HG02885 (cell line): Measurements from ENCODE around the gene SCRT2.

Experiments
- ATAC-seq: cut with Tn5 transposase; IDR thresholded peaks from one replicate; pipeline ENCODE4 v1.9.1; 2021; ENCODE audit warnings: mild to moderate bottlenecking; ENCODE audit not compliant: unreplicated experiment, poor library complexity

Gene SCRT2

DNA sequence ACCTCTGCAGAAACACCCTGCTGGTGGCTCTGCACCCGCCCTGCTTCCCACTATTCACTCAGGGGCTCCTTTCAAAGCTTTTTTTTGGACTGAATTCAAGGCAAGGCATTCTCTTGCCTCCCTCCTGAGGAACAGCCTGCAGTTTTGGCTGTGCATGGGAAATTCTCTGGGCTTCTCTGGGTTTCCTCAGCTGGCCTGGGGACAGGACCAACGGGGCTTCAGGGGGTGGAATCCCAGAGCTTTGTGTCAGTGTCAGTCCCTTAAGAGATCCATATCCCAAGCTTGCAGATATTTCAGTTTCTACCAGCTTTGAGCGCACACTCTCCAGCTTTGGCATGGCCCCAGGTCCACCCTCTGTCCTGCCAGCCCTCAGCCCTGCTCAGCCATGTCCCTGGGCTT is 2.0 kb downstream of the SCRT2 start:
- no peak for ATAC-seq

DNA sequence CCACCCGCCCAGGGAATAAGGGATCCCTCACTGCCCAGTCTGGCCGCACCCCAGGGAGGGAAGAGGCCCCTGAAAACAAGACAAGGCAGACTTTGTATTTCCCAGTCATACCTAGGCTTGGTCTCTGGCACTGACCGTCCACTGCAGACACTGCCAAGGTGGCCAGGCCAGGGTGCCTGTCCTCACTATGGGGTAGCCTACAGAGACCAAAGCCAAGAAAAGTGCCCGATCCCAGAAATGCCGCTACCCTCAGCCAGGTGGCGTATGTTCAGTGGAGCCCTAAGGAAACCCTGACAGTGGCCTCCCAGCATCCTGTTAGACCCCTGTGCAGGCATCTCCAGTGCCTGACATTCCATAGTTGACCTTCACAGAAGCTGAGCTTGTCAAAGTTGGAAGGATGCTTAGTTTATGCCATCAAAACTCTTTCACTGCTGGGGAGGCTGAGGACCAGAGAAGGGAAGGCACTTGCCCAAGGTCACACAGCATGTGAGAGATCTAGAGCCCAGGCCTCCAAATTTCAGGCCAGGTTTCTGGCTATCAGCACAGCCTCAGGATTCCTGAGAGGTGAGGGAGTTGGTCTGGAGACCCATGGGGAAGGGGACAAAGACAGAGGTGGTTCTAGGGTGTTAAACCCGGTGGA is 2.5 kb downstream of the SCRT2 start:
- no peak for ATAC-seq

DNA sequence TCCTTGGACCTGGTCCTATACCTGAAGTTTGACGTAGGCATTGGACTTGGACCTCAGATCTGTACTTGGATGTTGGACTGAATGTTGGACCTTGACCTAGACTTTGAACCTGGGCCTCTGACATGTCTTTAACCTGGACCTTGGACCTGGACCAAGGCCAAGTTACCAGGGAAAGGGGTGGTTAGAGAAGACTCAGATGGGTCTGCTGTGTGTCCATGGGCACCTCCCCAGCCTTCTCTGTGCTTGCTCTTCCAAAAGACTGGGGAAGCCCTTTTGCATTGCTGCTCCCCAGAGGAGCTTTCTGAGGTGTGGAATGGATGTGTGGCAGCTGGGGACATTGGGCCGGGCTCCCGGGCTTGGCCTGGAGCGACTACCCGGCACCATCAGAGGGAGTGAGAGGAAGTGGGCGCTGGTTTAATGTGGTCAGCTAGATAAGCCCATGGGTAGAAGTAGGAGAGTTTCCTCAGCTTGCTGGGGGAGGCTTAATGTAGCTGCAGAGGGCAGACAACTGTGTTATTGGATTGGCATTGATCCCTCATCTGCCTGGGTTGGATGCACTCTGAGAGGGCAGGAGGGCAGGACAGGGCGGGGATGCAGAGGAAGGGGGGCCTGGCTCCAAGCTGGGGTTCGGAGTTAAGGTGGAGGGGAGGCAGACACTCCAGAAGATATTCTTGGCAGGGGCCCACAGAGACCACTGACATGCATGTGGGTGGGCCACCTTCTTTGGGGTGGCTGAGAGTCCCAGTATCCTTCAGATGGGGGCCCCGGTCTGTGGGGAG is 4.2 kb downstream of the SCRT2 start:
- no peak for ATAC-seq

DNA sequence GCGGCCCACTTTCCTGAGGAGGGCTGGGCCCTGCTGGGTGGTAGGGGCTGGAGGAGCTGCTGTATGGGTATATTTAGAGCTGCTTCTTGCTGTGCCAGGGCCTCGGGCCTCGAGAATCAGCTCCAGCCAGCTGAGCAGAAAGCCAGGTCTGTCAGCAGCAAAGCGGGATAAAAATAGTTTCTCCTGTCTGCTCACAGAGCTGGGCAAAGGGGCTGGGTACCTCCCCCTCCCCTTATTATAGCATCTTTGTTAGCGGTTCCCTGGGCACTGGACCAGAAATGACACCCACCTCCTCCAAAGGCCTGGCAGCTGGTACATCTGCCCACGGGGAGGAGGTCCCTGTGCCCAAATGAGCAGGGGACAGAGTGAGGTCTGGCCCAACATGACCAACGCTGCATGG is 6.0 kb downstream of the SCRT2 start:
- no peak for ATAC-seq

DNA sequence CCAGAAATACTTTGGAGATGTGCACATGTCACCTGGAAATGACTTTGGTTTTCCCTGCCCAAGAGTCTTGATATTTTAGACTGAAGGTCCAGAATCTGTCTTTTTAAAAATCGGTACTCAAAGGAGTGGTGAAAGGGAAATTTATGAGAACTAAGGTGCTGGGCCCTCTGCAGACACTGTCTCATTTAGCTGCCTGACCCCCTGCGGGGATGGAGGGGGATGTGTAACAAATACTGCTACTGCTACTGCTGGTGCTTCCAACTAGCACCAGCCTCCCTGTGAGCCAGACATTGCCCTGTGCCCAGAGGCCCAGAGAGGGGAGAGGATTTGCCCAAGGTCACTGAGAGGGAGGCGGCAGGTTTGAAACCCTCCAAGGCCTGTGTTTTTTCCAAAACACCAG is 7.0 kb downstream of the SCRT2 start:
- ATAC-seq, result no peak

DNA sequence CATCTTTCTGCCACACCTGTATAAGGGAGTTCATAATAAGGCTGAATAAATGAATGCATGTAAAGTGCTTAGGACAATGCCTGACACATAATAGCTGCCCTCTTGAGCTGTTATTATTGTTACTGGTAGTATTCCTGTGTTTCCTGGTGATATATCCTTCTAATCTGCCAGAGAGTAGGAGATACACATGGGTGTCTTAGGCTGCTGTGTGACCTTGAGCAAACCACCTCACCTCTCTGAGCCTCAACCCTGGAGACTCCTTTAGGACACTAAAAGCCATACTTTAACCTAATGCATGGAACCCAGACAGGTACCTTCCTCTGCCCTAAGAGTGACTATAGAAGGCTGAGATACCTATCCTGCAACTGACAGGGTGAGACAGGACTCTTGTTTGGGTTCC is 7.6 kb downstream of the SCRT2 start:
- no peak for ATAC-seq

DNA sequence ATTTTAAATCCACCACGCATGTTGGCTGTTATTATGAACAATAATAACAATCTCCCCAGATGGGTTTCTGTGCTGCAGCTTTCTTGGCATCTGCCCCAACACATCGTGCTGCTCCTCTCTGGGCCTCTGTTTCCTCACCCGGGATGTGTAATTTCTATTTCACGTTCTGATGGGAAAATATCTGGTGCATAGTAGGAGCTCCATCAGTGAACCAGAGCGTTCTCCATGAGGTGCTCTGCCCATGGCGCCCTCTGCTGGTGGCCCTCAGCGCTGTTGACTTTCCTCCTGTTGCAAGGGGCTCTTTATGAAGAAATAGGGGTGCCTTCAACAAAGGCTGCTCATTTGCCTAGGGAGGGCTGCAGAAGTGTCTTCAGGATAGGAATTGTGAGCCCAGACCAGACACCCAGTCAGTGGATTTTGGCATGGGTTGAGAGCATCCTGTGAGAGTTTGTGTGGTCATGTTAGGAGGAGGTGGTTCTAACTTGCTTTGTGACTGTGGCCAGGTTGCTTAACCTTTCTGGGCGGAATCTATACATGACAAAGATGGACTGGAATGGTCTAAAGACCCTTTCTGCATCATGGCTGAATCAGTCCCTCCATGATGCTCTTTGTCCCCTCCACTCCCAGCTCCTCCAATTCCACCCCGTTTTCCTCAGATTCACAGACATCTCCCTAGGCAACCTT is 8.1 kb downstream of the SCRT2 start:
- ATAC-seq, result no peak

DNA sequence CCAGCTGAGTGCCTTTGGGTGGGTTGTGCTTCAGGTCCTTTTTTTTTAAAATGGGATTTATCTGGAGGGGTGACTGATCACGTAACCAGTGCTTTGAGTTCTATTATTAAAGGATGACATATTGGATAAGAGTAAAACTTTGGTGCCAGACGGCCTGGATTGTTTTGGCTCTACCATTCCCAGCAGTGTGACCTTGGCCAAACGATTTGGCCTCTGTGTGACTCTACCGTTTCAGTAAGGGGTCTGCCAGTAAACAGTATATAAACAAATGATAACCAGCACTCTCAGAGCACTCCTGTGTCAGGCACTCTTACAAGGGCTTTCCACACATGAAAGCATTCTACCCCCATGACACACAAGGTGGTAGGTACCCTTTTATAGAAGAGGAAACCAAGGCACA is 8.7 kb downstream of the SCRT2 start:
- ATAC-seq, result no peak

DNA sequence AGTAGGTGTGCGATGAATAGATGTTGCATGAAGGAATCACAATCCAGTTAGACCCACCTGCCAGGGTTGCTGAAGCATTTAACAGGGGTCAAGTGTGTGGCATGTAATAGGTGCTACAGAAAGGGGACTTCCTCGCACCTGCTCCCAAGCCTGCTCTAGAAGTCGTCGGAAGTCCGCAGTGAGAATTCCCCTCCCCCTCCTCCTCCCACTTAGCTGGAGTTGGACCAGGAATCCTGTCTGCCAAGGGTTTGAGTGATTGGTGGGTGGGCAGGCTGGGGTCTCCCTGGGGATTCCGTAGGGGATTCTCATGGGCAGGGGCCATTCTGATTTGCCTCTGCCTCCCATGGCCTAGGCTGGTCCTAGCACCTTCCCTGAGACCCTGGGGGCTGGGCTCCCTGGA is 10.3 kb downstream of the SCRT2 start:
- no peak for ATAC-seq

DNA sequence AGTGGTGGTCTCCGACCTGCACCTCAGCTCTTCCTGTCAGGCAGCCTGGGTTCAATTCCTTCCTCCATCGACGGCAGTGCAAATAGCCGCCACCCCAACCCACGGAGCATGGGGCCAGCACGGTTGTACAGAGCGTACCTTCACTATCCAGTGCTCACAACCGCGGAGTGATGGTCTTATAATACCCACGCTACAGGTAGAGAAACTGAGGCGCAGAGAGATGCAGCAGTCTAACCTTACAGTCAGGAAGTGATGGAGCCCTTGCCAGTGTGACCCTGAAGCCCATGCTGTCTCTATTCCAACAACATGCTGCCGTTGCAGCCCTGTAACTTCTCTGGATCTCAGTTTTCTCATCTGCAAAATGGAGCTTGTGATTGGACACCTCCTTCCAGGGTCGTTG is 11.0 kb downstream of the SCRT2 start:
- no peak for ATAC-seq

DNA sequence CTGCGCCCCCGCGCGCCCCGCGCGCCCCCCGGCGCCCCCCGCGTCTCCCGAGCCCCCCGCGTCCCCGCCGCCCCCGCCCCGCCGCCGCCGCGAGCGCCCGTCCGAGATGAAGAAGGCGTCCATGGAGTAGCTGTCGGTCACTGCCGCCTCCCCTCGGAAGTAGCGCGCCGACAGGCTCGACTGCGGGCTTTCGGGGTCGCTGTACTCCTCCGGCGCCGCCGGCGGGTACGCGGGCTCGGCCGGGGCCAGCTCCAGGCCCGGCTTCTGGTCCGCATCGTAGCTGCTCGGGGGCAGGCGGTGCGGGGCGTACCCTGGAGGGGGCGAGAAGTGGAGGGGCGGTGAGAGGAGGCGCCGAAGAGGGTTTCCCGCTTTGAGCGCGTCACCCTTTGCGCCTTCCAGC is 11.5 kb downstream of the SCRT2 start:
- no peak for ATAC-seq

DNA sequence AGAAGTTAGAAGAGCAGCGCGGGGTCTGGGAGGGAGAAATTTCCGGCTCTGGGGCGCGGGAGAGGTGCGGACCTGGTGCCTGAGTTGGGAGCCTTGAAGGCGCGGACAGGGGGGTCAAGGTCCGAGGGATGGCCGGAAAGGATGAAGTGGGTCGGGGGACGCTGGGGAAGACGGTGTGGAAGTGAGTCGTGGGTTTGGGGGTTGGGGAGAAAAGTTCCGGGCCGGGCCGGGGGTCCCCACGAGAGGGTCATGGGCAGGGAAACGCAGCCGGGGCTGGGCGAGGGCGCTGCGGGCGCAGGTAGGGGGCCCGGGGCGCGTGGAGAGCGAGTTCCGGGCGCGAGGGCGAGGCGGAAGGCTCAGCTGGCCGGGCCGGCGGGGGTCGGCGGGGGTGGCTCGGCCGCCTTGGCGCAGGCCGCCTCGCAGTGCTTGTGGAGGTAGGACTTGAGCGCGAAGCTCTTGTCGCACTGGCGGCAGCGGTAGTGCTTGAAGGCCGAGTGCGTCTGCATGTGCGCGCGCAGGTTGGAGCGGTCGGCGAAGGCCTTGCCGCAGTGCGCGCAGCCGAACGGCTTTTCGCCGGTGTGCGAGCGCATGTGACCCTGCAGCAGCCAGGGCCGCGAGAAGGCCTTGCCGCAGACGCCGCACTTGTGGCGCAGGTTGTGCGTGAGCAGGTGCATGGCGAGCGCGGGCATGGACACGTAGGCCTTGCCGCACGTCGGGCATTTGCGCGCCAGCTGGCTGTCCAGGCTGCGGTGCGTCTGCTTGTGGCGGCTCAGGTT is 12.1 kb downstream of the SCRT2 start:
- no peak for ATAC-seq

DNA sequence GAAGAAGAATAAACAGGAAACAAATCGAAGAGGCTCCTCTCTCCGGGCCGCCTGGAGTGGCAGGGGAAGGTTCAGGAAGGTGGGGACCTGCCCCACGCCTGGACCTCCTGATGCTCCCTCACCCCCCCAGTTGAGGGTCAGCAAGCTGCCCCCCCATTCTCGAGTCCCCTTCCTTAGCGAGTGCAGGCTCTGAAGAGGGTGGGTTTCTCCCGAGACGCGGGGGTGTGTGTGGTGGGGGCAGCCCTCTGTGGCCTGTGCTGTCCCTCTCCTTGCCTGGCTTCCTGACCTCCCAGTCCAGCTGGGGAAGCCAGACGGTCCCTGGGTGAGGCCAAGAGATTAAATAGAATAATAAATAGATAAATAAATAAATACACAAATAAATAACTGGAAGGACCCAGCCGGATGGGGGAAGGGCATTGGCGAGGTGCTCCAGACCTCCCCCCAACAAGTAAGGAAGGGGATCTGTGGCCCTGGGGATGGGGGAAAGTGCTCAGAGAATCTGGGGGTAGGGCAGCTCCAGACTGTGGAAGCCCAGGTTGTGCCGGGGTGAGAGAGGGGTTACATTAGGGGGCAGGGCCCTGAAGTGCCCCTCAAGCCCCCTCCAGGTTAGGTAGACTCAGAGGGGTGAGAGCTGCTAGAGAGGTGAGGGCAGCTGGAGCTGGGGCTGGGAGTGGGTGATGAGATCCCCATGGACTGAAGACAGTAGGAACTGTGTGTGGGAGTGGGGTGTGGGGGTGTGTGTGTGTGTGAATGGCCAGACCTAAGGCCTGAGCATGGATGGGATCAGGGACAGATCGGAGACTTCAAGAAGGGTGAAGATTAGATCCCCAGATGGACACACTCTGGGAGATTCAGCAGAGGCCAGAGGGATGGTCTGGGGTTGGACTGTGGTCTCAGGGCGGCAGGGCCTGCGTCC is 13.1 kb downstream of the SCRT2 start:
- no peak for ATAC-seq

DNA sequence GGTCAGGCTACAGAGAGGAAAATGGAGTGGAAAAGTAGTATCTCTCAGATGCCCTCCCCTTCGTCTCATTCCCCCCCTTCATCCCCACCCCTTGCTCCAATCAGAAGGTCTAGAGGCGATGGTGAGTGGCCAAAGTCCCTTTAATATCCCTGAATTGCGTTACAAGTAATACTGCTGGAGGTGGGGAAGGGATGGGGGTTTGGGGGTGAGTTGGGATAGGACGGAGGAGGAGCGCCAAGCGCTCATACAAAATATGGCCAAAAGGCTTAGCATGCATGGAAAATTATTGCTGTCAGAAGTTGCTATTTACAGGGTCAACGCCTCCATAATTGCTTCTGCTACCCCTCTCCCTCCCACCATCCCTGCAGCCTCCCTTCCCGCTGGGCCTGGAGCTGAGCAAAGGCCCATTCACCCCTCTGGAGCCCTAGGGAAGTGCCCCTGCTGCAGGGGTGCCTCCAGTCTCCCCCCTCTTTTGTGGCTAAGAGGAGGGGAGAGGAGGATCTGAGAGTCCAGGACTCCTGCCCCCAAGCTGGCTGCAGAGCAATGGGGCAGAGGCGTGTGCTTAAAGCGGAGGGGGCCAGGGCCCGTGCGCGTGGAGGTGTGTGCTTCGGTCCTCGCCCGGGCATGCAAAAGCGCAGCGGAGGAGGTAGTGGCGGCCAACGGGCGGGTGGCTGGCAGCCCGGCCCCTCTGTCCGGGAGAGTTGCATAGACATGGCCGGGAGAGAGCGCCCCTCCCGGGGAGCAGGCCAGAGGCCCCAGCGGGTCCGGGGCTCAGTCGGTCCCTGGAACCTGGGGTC is 13.9 kb downstream of the SCRT2 start:
- no peak for ATAC-seq

DNA sequence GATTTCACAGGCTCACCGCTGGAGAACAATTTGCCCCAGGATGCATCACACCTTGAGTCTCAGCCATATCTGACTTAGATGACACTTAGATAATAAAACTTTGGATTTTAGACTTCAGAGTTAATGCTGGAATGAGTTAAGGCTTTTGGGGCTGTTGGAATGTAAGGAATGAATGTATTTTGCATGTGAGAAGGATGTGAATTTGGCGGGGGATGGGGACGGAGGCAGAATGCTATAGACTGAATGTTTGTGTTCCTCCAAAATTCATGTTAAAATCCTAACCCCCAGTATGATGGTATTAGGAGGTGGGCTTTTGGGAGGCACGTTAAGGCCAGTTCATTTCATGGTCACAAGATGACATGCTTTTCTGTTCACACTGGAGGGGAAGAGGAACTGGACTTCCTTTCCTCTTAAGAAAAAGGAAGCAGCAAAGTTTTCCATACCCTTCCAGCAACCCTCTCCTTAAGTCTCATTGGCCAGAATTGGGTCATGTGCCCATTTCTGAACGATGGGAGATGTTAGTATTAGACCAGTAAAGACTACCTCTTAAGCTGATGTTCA is 16.8 kb downstream of the SCRT2 start:
- no peak for ATAC-seq

DNA sequence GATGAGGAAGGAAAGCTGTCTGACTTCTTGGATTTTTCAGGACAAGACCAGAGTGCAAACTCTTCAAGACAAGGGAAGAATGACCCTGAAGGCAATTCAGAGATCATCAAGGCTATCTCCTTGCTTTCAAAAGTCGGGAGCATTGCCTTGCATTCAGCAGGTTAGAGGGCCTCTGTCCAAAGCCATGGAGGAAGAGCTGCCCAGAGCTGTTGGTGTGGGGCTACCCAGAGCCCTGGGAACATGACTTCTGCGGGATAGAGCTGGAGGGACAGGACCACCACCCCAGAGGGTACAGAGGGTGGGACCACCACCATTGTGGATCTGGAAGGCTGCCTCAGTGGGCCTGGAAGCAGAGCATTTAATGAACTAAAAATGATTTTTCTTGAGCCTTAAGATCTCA is 17.4 kb downstream of the SCRT2 start:
- no peak for ATAC-seq

DNA sequence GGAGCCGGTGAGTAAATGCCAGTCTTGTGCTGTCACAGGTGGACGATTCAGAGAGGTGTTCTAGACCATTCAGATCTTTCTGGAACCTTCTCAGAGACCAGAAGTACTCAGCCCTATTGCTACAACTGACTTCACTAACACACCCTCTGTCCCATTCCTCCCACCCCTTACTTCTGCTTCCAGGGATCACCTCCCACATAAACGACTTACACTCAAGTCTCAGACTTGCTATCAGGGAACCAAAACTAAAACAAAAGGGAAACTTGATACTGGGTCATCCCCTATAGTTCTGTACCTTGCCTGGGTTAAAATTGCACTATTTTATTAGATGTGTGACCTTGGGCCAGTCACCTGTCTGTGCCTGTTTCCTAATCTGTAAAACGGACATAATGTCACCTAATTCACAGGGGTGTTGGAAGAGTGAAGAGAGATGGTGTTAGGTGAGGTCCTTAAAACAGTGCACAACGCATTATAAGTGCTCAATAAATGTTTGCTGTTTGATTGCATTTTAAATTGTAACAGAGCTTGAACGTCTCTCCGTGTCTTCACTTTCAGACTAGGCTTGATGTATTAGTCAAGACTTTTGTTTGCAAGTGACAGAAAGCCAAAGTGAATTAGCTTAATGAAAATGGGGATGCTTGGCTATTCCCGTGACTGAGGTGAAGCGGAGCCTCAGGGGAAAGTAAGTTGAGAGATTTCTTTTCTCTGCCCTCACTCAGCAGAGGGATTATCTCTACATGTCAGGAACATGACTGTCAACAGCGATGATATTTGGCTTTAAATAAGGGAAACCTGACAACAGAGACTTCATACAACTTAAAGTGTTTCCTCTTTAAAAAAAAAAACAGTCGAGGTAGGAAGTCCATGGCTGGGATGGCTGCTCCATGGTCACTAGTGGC is 19.6 kb downstream of the SCRT2 start:
- ATAC-seq, result no peak

DNA sequence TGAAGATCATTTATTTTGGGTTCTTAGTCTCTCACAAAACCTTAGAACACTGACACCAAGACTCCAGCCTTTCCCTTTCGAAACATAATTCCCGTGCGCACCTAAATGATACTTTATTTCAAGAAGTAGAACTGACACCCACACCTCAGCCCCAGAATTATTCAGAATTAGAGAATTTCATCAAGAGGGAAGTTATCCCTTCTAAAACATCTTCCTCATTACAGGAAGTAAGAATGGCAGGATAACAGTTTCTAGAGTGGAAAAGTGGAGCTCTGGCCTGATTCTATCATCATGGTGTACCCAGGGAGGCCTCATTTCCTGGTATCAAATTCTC is 21.2 kb downstream of the SCRT2 start:
- no peak for ATAC-seq
